Esophagus muscularis mucosa (tissue), 4 donors: ENCODE data around the gene TBC1D9.

Experiments used
- CTCF ChIP-seq, 3 experiments: fragments of 200-600 bp in 2 of 3; fragments of 450-650 bp in 1 of 3; sonication (generic) in 2 of 3; IDR thresholded peaks; one replicate each; pipeline ENCODE4 v1.5.1; 2017 to 2019; ENCODE audit warnings: antibody characterized with exemption in 3 of 3, mild to moderate bottlenecking in 2 of 3, moderate library complexity in 1 of 3
- EP300 ChIP-seq: sonication (generic); formaldehyde crosslinking; IDR thresholded peaks from one replicate; pipeline ENCODE4 v1.6.1; 2017; ENCODE audit warnings: antibody characterized with exemption
- POLR2A ChIP-seq: fragments of 450-650 bp; IDR thresholded peaks from one replicate; pipeline ENCODE4 v1.6.1; 2017; ENCODE audit warnings: antibody characterized with exemption, moderate library complexity, mild to moderate bottlenecking, low read depth

DNA sequence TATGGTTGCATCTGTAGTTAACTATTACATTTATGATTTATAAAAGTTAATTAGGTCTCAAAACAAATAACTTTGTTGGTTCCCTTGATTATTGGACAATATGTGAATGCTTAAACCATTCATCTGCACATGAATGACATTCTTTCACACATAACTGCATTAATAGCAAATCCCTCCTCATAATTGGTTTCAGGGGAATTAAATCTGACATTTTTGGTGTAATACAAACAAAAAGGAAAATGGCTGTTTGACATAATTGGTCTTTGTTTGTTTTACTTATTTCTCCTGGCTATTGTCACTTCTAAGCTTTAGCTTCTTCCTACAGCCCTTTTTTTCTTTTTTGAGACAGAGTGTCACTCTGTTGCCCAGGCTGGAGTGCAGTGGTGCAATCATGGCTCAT, 71.9 kb downstream of the TBC1D9 start:
- TF ChIP-seq CTCF (IDR thresholded peaks at IDR 0.05) (no peak), EP300 (no peak), POLR2A (no peak)
